ENCODE measurements around the gene CCDC134.
"Not testable (repeated sequence)": the region's sequence is repeated elsewhere in the genome, so short reads cannot be mapped to it uniquely, and the experiment has no call there.

CCDC134 gene

DNA sequence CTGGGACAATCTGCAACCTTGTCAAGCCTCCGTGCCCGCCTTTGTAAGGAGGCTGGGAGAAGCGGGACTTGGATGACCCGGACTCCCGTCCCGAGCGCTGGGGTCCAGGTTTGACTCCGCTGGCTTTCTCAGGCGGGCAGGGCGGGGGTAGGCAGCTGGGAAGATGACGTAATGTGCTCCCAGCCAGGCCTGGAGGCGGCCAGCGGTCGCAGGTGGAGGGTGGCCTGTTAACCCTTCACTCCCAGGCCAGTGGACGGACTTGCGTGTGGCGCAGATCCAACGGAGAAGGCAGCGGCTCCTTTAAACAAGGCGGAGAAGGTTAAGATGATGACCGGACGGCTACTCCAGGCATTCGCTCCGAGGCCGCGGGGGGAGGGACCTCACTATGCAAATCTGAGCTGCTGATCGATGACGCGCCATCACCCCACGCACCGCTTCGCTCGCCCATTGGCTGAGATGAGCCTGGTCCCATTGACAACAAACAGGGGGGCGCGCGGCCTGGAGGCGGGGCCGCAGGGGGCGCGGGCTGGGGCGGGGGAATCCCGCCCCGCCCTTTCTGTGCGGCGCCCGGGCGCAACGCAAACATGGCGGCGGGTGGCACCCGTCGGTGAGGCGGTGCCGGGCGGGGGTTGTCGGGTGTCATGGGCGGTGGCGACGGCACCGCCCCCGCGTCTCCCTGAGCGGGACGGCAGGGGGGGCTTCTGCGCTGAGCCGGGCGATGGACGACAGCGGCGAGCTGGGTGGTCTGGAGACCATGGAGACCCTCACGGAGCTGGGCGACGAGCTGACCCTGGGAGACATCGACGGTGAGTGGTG, 32.3 kb downstream of the CCDC134 start, which contains the start of gene SREBF2:
Gene SREBF2, plus strand, starts transcription at position 553 of the 816 bp plus-strand sequence. Its CDS starts 166 bp downstream, at position 719.
- Mint-ChIP-seq H3K27me3 (no peaks in the 10 kb centered on the region), H3K4me3 (peak within 1 kb of the TSS; percentile 89), H3K4me1 (peaks cover 40% of the 10 kb centered on the region), H3K9me3 (no peaks in the 10 kb centered on the region), H3K36me3 (ENCODE audit: insufficient read depth) (peaks cover 23% of the 10 kb centered on the region), H3K27ac (ENCODE audit: low read depth) (peak within 1 kb of the TSS; percentile 99)
- ATAC-seq (replicated peaks; ENCODE audit: extremely low read depth, poor library complexity, severe bottlenecking) (peak; percentile 97), DNase-seq (ENCODE audit: low spot score in 2 of 2) (peak; percentile 94 to 98)

DNA sequence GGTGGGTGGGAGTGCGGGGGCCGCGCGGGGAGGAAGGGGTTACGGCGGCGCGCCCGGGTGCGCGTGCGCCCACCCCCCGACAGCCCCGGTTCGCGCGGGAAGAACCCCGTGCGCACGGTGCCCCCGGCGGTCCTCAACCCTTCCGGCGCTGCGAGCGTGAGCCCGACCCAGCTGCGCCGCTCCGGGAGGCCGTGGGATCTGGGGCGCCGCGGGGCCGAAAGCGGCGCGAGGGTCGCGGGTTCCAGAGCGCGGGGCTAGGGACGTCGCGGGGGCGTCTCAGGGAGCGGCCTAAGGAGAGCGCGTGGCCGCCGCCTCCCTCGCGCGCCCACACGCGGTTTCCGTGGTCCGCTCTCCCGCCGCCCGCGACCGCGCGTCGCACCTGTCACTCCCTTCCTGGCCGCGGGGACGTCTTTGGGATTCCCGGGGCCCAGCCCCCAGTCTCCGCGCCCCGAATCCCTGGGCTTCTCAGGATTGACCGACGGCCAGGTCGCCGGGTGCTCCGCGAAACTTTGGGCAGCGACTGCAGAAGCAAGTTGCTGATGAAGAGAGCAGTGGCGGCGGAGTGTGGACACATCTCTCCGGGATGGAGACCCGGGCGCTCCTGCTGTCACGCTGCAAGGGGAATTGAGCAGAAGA, 33.0 kb downstream of the CCDC134 start:
- Mint-ChIP-seq H3K27me3 (no peaks in the 10 kb centered on the region), H3K4me3 (peak overlapping the region; percentile 89), H3K27ac (ENCODE audit: low read depth) (peak overlapping the region; percentile 99), H3K36me3 (ENCODE audit: insufficient read depth) (peaks cover 23% of the 10 kb centered on the region), H3K4me1 (peaks cover 42% of the 10 kb centered on the region), H3K9me3 (no peaks in the 10 kb centered on the region)
- DNase-seq (ENCODE audit: low spot score in 2 of 2) (peak; percentile 10 to 21), ATAC-seq (replicated peaks; ENCODE audit: extremely low read depth, poor library complexity, severe bottlenecking) (peak; percentile 15)

DNA sequence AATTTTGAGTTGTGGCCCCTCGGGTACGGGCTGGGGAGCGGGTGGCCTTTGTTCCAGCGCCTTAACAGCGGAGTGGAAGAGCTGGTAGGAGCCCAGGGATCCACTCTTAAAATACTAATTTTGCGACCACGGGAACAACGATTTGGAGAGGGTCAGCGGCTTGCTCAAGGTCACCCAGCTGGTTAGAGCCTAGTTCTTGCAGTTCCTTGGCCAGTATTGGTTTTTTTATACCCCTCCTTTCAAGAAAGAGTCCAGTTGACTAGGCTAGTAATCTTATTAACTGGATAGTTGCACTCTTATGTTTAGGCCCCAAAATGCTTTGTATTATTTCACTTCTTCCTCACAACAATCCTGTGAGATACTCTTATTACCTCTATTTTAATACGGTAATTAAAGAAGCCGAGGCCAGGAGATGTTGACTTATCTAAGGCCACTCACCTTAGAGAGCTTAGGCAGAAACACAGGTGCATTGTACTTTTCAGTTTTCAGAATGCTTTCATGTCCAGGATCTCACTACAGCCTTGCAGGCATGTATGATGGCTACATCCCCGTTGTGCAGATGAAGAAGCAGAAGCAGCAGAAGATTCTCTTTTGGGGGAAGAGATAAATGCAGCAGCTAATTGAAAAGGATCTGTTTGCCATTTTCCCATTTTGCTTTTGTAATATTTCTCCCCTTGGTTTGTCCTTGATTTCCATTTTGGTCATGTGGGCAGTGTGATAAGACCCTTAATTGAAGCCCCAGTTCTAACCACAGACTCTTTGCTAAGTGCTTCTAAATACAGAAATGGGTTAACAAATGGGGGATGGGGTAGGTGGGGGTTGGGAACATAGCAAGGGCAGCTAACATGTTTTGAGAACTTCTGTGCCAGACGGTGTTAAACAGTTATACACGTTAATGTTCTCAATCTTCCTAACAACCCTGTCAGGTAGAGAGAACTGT, 33.8 kb downstream of the CCDC134 start:
- Mint-ChIP-seq H3K27me3 (no peaks in the 10 kb centered on the region), H3K4me3 (peak overlapping the region; percentile 89), H3K4me1 (peaks cover 49% of the 10 kb centered on the region), H3K9me3 (no peaks in the 10 kb centered on the region), H3K36me3 (ENCODE audit: insufficient read depth) (peaks cover 24% of the 10 kb centered on the region), H3K27ac (ENCODE audit: low read depth) (peak overlapping the region; percentile 99)
- ATAC-seq (replicated peaks; ENCODE audit: extremely low read depth, poor library complexity, severe bottlenecking) (no peak), DNase-seq (ENCODE audit: low spot score in 2 of 2) (no peak)

DNA sequence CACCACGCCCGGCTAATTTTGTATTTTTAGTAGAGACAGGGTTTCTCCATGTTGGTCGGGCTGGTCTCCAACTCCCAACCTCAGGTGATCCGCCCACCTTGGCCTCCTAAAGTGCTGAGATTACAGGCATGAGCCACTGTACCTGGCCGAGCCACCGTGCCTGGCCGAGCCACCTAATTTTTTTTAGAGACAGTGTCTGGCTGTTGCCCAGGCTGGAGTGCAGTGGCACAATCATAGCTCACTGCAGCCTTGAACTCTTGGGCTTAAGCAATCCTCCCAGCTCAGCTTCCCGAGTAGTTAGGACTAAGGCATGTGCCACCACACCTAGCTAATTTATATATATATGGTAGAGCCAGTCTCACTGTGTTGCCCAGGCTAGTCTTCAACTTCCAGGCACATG, 35.0 kb downstream of the CCDC134 start:
- H3K4me1 Mint-ChIP-seq: peaks cover 57% of the 10 kb centered on the region
- H3K36me3 Mint-ChIP-seq (ENCODE audit: insufficient read depth): peaks cover 24% of the 10 kb centered on the region
- not testable (repeated sequence) for H3K9me3 Mint-ChIP-seq; DNase-seq (ENCODE audit: low spot score in 2 of 2); ATAC-seq (replicated peaks; ENCODE audit: extremely low read depth, poor library complexity, severe bottlenecking); H3K4me3 Mint-ChIP-seq; H3K27me3 Mint-ChIP-seq; H3K27ac Mint-ChIP-seq (ENCODE audit: low read depth)

DNA sequence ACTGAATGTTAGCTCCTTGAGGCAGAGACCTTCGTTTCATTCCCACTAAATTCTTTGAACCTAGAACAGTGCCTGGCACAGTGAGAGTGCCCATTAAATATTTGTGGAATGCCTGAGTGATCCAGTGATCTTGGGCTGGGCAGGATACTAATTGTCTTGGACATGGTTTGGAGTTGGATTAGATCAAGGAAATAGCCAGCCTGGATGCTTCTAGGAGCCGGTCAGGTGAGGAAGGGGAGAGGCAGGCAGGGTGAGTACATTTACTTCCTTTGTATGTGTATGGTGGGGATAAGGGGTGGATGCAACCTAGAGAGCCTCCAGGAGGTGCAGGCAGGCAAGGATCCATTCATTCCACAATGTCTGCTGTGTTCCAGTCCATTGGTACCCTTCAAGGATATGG, 36.1 kb downstream of the CCDC134 start:
- Mint-ChIP-seq H3K4me3 (no peak overlapping the region), H3K4me1 (peaks cover 62% of the 10 kb centered on the region), H3K27ac (ENCODE audit: low read depth) (no peak overlapping the region), H3K9me3 (no peaks in the 10 kb centered on the region), H3K27me3 (no peaks in the 10 kb centered on the region), H3K36me3 (ENCODE audit: insufficient read depth) (peaks cover 23% of the 10 kb centered on the region)
- ATAC-seq (replicated peaks; ENCODE audit: extremely low read depth, poor library complexity, severe bottlenecking) (no peak), DNase-seq (ENCODE audit: low spot score in 2 of 2) (no peak)

DNA sequence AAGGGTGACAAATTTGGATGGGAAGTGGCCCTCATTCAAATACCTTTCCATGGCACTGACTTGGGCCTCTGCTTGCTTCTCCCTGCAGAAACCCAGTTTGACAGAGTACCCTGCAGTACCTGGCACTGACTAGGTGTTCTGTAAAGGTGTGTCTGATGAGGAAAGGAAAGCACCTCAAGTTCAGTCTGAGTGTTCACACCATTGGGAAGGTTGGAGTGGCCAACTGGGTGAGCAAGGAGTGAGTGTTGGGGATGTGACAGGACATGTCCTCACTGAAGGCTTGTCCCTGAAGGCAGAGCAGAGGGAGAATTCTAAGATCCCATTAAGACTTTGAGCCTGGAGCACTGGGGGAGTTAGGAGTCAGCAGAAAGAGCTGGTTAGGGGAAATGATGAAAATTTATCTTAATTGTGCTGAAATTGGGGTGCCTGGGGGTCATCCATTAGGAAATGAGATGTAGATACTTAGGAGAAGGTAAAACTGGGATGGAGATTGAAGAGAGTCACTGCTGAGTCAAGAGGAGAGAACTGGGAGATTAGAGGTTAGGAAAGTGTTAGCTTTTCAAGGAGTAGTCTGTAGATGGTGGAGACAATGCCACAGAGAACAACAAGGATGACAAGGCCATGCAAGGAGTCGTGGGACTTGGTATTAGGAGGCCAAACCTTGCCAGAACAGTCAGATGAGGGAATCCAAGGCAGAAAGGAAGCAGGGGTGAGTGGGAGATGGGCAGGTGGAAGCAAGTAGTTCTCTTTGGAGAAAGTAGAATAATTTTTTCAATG, 38.6 kb downstream of the CCDC134 start:
- Mint-ChIP-seq H3K27ac (ENCODE audit: low read depth) (peak overlapping the region; percentile 30), H3K4me3 (no peak overlapping the region), H3K4me1 (peaks cover 58% of the 10 kb centered on the region), H3K9me3 (no peaks in the 10 kb centered on the region), H3K36me3 (ENCODE audit: insufficient read depth) (peaks cover 14% of the 10 kb centered on the region), H3K27me3 (no peaks in the 10 kb centered on the region)
- DNase-seq (ENCODE audit: low spot score in 2 of 2) (no peak), ATAC-seq (replicated peaks; ENCODE audit: extremely low read depth, poor library complexity, severe bottlenecking) (no peak)

DNA sequence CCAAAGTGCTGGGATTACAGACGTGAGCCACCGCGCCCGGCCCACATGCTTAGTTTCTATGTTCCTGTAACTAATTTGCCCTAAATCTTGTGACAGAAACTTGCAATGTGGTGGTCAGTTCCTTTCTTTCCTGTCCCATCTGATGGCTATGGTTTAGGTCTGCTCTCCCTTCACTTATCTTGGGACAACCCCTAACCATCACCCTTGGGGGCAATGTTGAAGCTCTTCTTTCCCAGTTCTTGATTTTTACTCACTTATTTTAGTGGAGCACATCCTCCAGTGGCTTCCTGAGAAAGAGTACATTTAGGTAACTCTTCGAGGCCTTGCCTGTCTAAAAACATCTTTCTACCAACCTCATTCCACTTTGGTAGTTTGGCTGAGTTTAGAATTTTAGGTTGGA, 39.7 kb downstream of the CCDC134 start:
- Mint-ChIP-seq H3K9me3 (no peaks in the 10 kb centered on the region), H3K27ac (ENCODE audit: low read depth) (no peak overlapping the region), H3K36me3 (ENCODE audit: insufficient read depth) (peaks cover 10% of the 10 kb centered on the region), H3K27me3 (no peaks in the 10 kb centered on the region), H3K4me3 (no peak overlapping the region), H3K4me1 (peaks cover 57% of the 10 kb centered on the region)
- no peak for DNase-seq (ENCODE audit: low spot score in 2 of 2)
- no peak for ATAC-seq (replicated peaks; ENCODE audit: extremely low read depth, poor library complexity, severe bottlenecking)

DNA sequence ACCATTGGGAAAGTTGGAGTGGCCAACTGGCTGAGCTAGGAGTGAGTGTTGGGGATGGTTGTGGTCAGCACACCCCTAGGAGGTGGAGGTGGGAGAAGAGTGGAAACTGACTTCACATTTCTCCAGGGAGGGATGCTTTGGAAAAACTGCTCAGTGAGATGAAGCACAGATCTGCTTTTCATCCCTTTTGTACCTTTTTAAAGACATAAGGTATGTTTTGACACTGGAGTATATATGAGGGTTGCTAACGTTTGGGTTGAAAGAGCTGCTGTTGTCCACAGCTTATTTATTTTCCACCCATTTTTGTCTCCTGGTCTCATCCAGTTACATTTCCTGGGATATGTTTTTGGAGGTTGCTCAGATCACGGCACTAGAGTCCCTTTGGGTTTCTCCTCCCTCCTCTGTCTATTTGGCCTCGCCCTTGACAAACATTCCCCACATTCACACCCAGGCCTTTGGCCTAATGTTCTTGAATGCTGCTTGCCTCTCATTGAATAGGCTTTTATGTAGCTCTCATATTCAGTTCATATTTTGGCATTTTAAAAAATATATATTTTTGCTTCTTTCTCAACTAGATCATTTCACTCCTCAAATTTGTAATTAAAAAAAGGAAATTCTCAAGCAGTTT, 40.7 kb downstream of the CCDC134 start:
- no peak for ATAC-seq (replicated peaks; ENCODE audit: extremely low read depth, poor library complexity, severe bottlenecking)
- H3K4me3 Mint-ChIP-seq: no peak overlapping the region
- H3K4me1 Mint-ChIP-seq: peaks cover 60% of the 10 kb centered on the region
- no peak for DNase-seq (ENCODE audit: low spot score in 2 of 2)
- peaks cover 10% of the 10 kb centered on the region for H3K36me3 Mint-ChIP-seq (ENCODE audit: insufficient read depth)
- H3K9me3 Mint-ChIP-seq: no peaks in the 10 kb centered on the region
- no peaks in the 10 kb centered on the region for H3K27me3 Mint-ChIP-seq
- H3K27ac Mint-ChIP-seq (ENCODE audit: low read depth): no peak overlapping the region

DNA sequence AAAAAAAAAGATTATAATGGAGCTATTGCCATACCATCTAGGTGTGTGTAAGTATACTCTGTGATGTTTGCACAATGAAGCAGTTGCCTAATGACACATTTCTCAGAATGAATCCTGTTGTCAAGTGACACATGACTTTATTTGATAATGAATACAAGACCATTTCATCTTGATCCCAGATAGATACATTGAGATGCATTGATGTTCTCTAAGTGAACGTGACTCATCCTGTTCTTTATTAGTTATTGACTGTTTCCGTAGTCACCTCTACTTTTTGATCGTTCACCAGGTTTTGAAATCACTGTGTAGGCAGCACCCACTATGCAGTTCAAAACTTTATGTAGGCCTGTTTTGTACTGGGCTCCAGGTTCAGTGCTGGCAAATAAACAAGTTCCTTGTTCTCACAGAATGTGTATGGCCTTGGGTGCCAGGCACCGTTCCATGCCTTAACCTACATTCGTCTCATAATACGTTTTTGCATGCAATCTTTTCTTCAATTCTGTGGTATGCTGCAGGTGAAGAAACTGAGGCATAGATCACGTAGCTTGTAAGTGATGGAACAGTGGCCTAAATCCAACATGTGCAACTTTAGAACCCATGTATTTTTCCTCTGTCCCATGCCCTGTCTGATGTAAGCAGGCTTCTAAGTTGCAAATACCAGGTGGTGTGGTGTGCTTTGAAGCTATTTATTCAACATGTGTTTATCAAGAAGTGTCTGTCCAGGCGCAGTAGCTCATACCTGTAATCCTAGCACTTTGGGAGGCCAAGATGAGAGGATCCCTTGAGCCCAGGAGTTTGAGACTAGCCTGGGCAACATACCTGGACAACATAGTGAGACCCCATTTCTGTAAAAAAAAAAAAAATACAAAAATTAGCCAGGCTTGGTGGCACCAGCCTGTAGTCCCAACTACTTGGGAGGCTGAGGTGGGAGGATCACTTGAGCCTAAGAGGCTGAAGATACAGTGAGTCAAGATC, 42.8 kb downstream of the CCDC134 start:
- Mint-ChIP-seq H3K4me3 (no peak overlapping the region), H3K4me1 (peaks cover 59% of the 10 kb centered on the region), H3K9me3 (no peaks in the 10 kb centered on the region), H3K27ac (ENCODE audit: low read depth) (no peak overlapping the region), H3K36me3 (ENCODE audit: insufficient read depth) (peaks cover 3% of the 10 kb centered on the region), H3K27me3 (no peaks in the 10 kb centered on the region)
- no peak for DNase-seq (ENCODE audit: low spot score in 2 of 2)
- no peak for ATAC-seq (replicated peaks; ENCODE audit: extremely low read depth, poor library complexity, severe bottlenecking)

DNA sequence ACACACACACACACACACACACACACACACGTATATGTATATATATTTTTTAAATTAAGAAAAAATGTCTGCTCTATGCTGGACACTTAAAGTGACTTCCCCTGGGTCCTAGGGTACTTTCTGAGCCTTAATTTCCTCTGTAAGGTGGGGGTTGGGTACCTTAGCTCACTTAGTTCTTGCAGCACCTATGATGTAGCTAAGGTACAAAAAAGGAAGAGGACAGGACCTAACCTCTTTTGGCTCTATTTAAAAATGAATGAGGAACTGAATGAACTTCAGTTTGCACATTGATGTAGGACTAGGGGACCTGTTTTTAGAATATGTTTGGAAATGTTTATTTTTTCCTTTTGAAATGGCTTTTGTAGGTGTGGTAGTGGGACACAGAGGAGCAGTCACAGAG, 43.6 kb downstream of the CCDC134 start:
- Mint-ChIP-seq H3K36me3 (ENCODE audit: insufficient read depth) (peaks cover 2% of the 10 kb centered on the region), H3K4me3 (no peak overlapping the region), H3K4me1 (peaks cover 57% of the 10 kb centered on the region), H3K9me3 (no peaks in the 10 kb centered on the region), H3K27me3 (no peaks in the 10 kb centered on the region), H3K27ac (ENCODE audit: low read depth) (no peak overlapping the region)
- ATAC-seq (replicated peaks; ENCODE audit: extremely low read depth, poor library complexity, severe bottlenecking): no peak
- DNase-seq (ENCODE audit: low spot score in 2 of 2): no peak

DNA sequence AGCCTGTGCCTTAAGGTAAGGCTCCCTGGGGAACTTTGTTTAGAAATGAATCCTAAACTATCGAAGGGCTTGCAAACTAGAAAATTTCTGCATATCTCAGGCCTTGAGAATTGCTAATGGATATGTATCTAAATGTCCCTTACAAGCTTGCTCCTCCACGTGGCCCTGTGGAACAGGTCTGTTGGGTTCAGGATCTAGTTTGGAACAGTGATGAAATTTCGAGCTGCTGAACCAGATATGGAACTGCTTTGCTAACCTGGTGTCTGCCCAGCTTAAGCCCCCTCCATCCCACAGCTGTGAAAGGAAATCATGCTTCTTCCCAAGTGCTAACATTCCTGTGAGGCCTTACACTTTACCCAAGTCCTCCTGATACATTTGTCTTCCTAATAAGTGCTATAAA, 44.0 kb downstream of the CCDC134 start:
- DNase-seq (ENCODE audit: low spot score in 2 of 2): no peak
- Mint-ChIP-seq H3K4me3 (no peak overlapping the region), H3K27me3 (no peaks in the 10 kb centered on the region), H3K36me3 (ENCODE audit: insufficient read depth) (peaks cover 2% of the 10 kb centered on the region), H3K4me1 (peaks cover 52% of the 10 kb centered on the region), H3K27ac (ENCODE audit: low read depth) (no peak overlapping the region), H3K9me3 (no peaks in the 10 kb centered on the region)
- ATAC-seq (replicated peaks; ENCODE audit: extremely low read depth, poor library complexity, severe bottlenecking): no peak
